PC-9 (cell line): ENCODE data around the gene LECT2. TPM values are rescaled to one million over a fixed set of nuclear protein-coding genes. Genes with fewer than 3 reads are reported as not detected.

Source experiments
- BruUV-seq: library from RNA; stranded (reverse); fragments of 400-500 nt; replicated peaks from 2 replicates; lab custom pipeline; 2021; lab: Mats Ljungman, UMichigan
- CTCF ChIA-PET: fragments of 300-600 bp; sonication (Branson Sonifier 250); formaldehyde crosslinking; loops from one replicate; lab custom pipeline; 2022; ENCODE audit warnings: antibody characterized with exemption; lab: Charles Lee
- POLR2A ChIA-PET: fragments of 300-600 bp; sonication (Branson Sonifier 250); formaldehyde crosslinking; loops from one replicate; lab custom pipeline; 2022; ENCODE audit warnings: antibody characterized with exemption; ENCODE audit not compliant: unreplicated experiment; lab: Charles Lee
- DNase-seq, 2 experiments: peaks; one replicate each; pipeline versions ENCODE4 v3.0.0 to v3.0.0-alpha.2; 2015 to 2022; ENCODE audit warnings: mixed read lengths in 1 of 2
- H2AFZ ChIP-seq: fragments of 200-600 bp; sonication (generic); 2 replicates; pipeline ENCODE4 v1.8.1; 2017; ENCODE audit warnings: antibody characterized with exemption
- H3F3A ChIP-seq: fragments of 200-600 bp; sonication (generic); 2 replicates; pipeline ENCODE4 v1.8.1; 2017; ENCODE audit warnings: antibody characterized with exemption, mild to moderate bottlenecking, low read depth; ENCODE audit not compliant: insufficient read depth
- H3K27ac ChIP-seq: fragments of 200-600 bp; sonication (generic); 2 replicates; pipeline ENCODE4 v1.6.1; 2016; ENCODE audit warnings: mixed run types
- H3K27me3 ChIP-seq: fragments of 200-600 bp; sonication (generic); 2 replicates; pipeline ENCODE4 v1.6.1; 2016; ENCODE audit warnings: low read depth, mixed run types; ENCODE audit not compliant: insufficient read depth
- H3K36me3 ChIP-seq: fragments of 200-600 bp; sonication (generic); 2 replicates; pipeline ENCODE4 v1.6.1; 2016; ENCODE audit warnings: low read depth, mixed run types
- H3K4me1 ChIP-seq: fragments of 200-600 bp; sonication (generic); replicated peaks from 2 replicates; pipeline ENCODE4 v1.6.1; 2016; ENCODE audit warnings: mixed run types; ENCODE audit not compliant: insufficient read depth
- H3K4me2 ChIP-seq: fragments of 200-600 bp; sonication (generic); 2 replicates; pipeline ENCODE4 v1.6.1; 2017; ENCODE audit warnings: mixed run types
- H3K4me3 ChIP-seq: fragments of 200-600 bp; sonication (generic); 2 replicates; pipeline ENCODE4 v1.6.1; 2016; ENCODE audit warnings: mixed run types
- H3K79me2 ChIP-seq: fragments of 200-600 bp; sonication (generic); 2 replicates; pipeline ENCODE4 v1.6.1; 2017; ENCODE audit warnings: low read depth, mixed run types
- H3K9me2 ChIP-seq: fragments of 200-600 bp; sonication (generic); 2 replicates; pipeline ENCODE4 v1.8.1; 2017; ENCODE audit warnings: mild to moderate bottlenecking; ENCODE audit not compliant: insufficient read depth
- H3K9me3 ChIP-seq: fragments of 200-600 bp; sonication (generic); 2 replicates; pipeline ENCODE4 v1.8.1; 2016; ENCODE audit warnings: low read depth; ENCODE audit not compliant: insufficient read depth
- H4K20me1 ChIP-seq: fragments of 200-600 bp; sonication (generic); 2 replicates; pipeline ENCODE4 v1.8.1; 2017; ENCODE audit not compliant: insufficient read depth
- CTCF ChIP-seq: fragments of 200-600 bp; sonication (generic); conservative IDR thresholded peaks from 2 replicates; pipeline ENCODE4 v1.6.1; 2017; ENCODE audit warnings: mixed run types, antibody characterized with exemption, mild to moderate bottlenecking, moderate library complexity
- EZH2 ChIP-seq: fragments of 200-600 bp; sonication (generic); IDR thresholded peaks from 2 replicates; pipeline ENCODE4 v1.8.0; 2017; ENCODE audit warnings: antibody characterized with exemption, low read depth
- intact Hi-C: fragments of 100-400 bp; cut with micrococcal nuclease; formaldehyde crosslinking; loops from one replicate; pipeline ENCODE4 v1.10.0; 2022; ENCODE audit not compliant: unreplicated experiment
- total RNA-seq: library from RNA; stranded (reverse); gene quantifications from 2 replicates; pipeline ENCODE4 v1.2.3, GENCODE V29; 2021

LECT2 gene
- total RNA-seq, 1 experiment from 2014 or later = not detected

- no peak for DNase-seq
- no peak overlapping the region for H2AFZ ChIP-seq
- TF ChIP-seq EZH2 = no peak
- TF ChIP-seq CTCF = no peak
- no TSS peak for BruUV-seq
- no peak overlapping the region for H3K27ac ChIP-seq
- H3K9me2 ChIP-seq = no peaks in the 10 kb centered on the region
- ChIA-PET POLR2A (no interaction called here), CTCF (no interaction called here)
- 0 out of 2 replicates have a peak, but pooled peaks cover 4% of the 10 kb centered on the region for H3F3A ChIP-seq
- H3K4me1 ChIP-seq = no peaks in the 10 kb centered on the region
- H3K4me3 ChIP-seq = no peak overlapping the region
- intact Hi-C loops = no loop called here
- no peak overlapping the region for H3K4me2 ChIP-seq
- H3K79me2 ChIP-seq = no peaks in the 10 kb centered on the region
- H4K20me1 ChIP-seq = no peaks in the 10 kb centered on the region
- H3K36me3 ChIP-seq = no peaks in the 10 kb centered on the region
- peaks cover 5% of the 10 kb centered on the region; the same call in 1 of the 2 replicates for H3K9me3 ChIP-seq
- no peaks in the 10 kb centered on the region for H3K27me3 ChIP-seq
Observed at GRCh38 chr5:135973323-135974020, 18.7 kb upstream of the LECT2 start.

- H4K20me1 ChIP-seq = no peaks in the 10 kb centered on the region
- H3K27me3 ChIP-seq = no peaks in the 10 kb centered on the region
- no peaks in the 10 kb centered on the region for H3K79me2 ChIP-seq
- no peak overlapping the region for H2AFZ ChIP-seq
- no TSS peak for BruUV-seq
- H3K36me3 ChIP-seq = no peaks in the 10 kb centered on the region
- no peak for DNase-seq
- CTCF ChIA-PET = no interaction called here
- TF ChIP-seq CTCF = no peak
- no peak for TF ChIP-seq EZH2
- H3K27ac ChIP-seq = no peak overlapping the region
- H3K9me3 ChIP-seq = peaks cover 5% of the 10 kb centered on the region; the same call in 1 of the 2 replicates
- no peaks in the 10 kb centered on the region for H3K4me1 ChIP-seq
- intact Hi-C loops = no loop called here
- POLR2A ChIA-PET = no interaction called here
- H3K4me3 ChIP-seq = no peak overlapping the region
- no peak overlapping the region for H3K4me2 ChIP-seq
- 0 out of 2 replicates have a peak, but pooled peaks cover 4% of the 10 kb centered on the region for H3F3A ChIP-seq
- H3K9me2 ChIP-seq = no peaks in the 10 kb centered on the region
Observed at GRCh38 chr5:135971701-135972100, 16.9 kb upstream of the LECT2 start.

- no peak overlapping the region for H2AFZ ChIP-seq
- H4K20me1 ChIP-seq = no peaks in the 10 kb centered on the region
- no peak overlapping the region for H3K4me3 ChIP-seq
- H3K27ac ChIP-seq = no peak overlapping the region
- H3K27me3 ChIP-seq = no peaks in the 10 kb centered on the region
- ChIA-PET CTCF (no interaction called here), POLR2A (no interaction called here)
- H3F3A ChIP-seq = no peaks in the 10 kb centered on the region
- intact Hi-C loops = no loop called here
- peaks cover 5% of the 10 kb centered on the region; the same call in 1 of the 2 replicates for H3K9me3 ChIP-seq
- no peaks in the 10 kb centered on the region for H3K9me2 ChIP-seq
- TF ChIP-seq CTCF = no peak
- TF ChIP-seq EZH2 = no peak
- no TSS peak for BruUV-seq
- H3K36me3 ChIP-seq = no peaks in the 10 kb centered on the region
- no peak overlapping the region for H3K4me2 ChIP-seq
- H3K4me1 ChIP-seq = no peaks in the 10 kb centered on the region
- DNase-seq = no peak
- H3K79me2 ChIP-seq = no peaks in the 10 kb centered on the region
Observed at GRCh38 chr5:135966790-135967189, 12.0 kb upstream of the LECT2 start.
